HG03457 (cell line): ENCODE data around the gene CTRB2.
"Not testable (repeated sequence)": the region's sequence is repeated elsewhere in the genome, so short reads cannot be mapped to it uniquely, and the experiment has no call there.

ENCODE experiments used
- ATAC-seq: cut with Tn5 transposase; IDR thresholded peaks from one replicate; pipeline ENCODE4 v1.9.1; 2021; ENCODE audit warnings: moderate number of reproducible peaks; ENCODE audit not compliant: unreplicated experiment

The CTRB2 gene

DNA sequence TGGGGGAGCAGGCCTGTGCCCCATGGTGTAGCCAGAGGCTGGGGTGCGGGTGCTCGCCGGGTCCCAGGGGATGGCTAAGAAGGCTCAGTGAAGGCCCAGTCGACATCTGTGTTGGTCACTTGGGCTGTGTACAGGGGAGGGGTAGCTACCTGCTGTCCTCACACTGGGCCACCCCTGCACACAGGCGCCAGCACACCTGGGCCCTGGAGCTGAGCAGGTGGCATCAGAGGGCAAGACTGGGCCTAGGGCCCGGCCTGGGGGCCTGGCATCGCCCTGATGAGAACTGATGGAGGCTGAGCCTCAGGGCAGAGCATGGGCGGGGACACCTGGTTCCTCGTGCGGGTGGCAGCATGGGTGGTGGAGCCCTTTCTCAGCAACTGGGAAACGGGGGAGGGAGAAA, 870 bp upstream of the CTRB2 start:
- no peak for ATAC-seq

DNA sequence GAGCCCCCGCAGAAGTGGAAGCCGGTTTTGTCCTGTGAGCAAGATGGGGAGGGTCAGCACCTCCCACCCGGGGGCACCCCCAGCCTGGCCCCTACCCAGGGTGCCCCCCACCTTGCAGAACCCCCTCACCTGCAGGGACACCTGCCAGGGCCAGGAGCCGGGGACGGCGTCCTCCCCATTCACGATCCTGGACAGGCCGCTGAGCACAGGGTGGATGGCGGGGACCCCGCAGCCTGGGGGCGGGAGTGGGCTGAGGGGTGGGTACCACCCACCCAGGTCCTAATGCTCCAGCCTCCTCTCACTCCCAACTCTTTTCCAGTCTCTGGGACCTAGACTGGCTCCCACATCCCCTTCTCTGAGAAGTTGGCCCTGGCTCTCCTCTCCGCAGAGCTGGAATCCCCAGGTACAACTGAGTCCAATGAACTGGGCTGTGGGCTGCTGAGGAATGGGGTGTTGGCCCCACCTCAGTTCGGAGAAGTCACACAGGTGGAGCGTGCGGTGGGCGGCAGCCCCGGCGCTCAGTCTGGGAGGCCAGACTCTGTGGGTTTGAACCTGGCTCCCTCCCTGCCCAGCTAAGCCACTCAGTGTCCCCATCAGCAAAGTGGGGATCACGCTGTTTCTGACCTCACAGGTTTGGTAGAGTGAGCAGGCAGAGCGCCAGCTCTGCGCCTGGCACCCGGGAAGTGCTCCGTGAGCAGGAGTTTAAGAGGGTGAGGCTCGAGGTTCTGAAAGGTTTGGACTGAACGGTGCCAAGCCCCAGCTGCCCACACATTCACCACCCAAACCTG, 806 bp downstream of the CTRB2 start:
- not testable (repeated sequence) for ATAC-seq

DNA sequence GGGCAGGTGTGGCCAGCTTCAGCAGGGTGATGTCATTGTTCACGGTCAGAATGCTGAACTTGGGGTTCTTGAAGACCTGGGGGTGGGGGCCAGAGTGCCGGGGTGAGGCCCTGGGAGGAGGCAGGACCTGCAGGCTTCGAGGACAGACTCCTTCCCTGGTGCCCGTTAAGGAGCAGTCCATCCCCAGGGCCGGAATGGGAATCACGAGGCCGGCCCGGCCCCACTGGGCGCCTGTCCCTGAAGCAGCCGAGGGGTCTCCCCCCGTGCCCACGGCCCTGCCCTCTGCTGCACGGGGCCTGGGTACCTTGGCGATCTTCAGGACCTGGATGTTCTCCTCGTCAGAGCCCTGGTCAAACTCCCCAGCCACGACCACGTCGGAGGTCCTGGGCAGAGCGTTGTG, 1.5 kb downstream of the CTRB2 start:
- not testable (repeated sequence) for ATAC-seq

DNA sequence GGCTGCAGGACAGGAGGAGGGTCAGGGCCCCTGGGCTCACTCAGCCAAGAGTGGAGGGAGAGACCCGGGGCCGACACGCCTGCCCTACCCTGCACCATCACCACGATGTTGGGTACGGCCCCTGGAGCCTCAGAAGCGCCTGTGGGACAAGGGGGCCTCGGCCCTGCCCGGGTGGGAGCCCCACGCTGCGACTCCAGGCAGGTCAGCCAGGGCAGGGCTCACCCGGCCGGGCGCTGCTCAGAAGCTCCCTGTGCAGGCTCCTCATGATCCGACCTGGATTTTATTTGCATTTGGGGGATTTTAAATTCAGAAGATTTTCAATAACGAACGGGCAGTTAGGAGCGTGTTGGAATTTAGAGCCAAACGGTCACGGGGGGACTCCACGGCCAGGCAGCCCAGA, 2.1 kb downstream of the CTRB2 start:
- ATAC-seq, result not testable (repeated sequence)

DNA sequence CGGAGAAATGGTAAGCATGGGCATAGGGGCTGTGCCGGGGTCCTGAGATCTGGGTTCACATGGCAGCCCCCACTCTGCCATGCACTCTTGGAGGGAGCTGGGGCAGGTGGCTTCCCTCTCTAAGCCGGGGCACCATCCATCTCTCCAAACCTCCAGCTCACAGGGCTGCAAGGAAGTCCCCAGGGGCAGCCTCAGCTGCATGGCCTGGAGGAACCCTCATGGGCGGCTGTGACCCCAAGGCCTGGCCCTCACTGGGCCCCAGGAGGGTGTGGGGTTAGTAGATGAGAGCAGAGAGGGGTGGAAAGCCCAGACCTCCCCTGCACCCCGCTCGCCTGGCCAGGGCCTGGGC, 2.6 kb downstream of the CTRB2 start:
- ATAC-seq, result no peak

DNA sequence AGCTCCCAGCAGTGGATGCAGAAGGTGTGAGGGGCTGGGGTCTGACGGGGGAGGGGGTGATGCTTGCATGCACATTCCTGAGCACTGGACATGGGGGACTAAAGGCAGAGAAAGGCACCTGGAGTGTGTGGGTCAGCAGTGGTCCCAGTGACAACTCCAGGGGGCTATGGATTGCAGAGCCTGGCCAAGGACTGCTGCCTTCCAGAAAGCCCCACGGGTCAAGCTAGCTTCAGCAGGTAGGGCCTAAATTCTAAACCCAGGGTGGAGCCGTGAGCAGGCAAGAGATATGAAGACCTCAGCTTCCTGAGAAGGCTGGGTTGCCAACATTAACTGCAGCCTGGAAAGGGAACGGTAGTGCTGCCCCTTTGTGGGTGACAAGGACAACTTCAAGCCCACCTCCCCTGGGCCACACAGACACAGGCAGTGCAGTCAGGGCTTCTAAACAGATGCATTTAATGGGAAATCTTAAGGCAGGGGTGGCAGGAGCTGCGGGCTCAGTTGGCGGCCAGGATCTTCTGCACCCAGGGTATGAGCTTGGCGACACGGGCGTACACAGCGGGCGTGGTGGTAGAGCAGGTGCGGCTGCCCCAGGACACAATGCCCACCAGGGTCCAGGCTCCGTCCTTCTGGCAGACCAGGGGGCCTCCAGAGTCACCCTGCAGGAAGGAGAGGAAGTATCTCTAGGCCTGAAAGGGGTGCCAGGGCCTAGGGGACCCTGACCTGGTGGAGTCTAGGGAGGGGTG, 3.1 kb downstream of the CTRB2 start:
- ATAC-seq, result no peak

DNA sequence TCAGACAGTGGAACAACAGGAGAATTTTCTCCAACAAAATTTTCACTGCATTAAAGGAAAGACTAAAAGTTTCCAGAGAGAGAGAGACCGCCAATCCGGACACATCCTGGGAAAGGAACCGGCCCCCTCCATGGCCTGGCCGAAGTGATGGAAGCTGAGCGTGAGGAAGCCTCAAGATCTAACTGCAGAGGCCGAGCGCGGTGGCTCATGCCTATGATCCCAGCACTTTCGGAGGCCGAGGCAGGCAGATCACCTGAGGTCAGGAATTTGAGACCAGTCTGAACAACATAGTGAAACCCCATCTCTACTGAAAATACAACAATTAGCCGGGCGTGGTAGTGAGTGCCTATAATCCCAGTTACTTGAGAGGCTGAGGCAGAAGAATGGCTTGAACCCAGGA, 3.9 kb downstream of the CTRB2 start:
- ATAC-seq, result no peak

DNA sequence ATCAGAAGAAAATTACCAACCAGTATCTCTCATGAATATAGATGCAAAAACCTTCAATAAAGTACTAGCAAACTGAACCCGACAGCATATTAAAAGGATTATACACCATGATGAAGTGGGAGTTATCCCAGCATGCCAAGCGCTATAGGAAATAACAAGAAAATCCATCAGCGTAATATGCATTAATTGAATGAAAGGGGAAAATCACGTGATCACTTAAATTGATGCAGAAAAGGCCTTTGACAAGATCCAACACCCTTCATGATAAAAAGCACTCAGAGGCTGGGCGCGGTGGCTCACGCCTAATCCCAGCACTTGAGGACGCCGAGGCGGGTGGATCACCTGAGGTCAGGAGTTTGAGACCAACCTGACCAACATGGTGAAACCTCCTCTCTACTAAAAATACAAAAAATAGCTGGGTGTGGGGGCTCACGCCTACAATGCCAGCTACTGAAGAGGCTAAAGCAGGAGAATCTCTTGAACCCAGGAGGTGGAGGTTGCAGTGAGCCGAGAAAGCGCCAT, 4.8 kb downstream of the CTRB2 start:
- no peak for ATAC-seq

DNA sequence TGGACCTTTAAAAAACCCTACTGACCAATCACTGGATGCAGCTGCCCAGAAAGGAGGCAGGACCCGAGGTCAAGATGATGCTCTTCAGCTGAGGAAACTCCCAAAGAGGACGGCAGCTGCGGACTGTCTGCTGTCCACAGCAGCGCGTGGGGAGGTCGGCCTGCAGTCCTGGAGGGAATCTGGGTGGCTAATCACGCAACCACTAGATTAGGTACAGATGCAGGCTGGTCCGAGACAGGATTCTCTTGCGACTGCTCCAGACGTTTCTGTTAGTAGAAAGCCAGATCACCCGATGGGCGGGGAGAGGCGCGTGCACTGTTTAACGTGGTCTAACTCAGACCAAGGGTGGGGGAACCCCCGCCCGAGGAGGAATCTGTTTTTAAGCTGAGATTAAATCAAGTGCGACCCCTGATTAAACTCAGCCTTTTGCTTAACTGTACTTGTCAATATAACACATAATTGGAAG, 8.8 kb downstream of the CTRB2 start:
- ATAC-seq, result no peak

DNA sequence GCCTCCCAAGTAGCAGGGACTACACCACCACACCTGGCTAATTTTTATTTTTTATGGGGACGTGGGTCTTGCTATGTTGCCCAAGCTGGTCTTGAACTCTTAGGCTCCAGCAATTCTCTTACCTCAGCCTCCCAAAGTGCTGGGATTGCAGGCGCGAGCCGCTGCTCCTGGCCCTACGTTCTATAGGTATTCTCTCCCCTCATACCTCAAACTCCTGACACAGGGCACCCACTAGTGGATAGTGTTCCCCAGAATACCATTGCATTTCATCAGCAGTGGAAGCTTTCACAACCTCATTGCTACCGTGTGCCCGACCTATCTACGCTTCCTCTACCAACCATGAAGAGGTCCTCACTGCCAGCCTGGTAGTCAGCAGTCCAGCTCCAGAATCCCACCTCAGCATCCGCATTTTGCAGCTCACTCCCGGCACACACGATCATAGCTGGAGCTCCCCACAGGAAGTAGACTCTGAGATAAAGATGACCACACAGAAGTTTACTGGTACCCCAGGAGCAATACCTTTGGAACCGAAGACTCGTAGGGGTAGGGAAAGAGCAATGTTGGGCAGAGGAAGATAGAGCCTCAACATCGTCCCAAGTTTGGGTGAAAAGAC, 9.3 kb downstream of the CTRB2 start:
- no peak for ATAC-seq

DNA sequence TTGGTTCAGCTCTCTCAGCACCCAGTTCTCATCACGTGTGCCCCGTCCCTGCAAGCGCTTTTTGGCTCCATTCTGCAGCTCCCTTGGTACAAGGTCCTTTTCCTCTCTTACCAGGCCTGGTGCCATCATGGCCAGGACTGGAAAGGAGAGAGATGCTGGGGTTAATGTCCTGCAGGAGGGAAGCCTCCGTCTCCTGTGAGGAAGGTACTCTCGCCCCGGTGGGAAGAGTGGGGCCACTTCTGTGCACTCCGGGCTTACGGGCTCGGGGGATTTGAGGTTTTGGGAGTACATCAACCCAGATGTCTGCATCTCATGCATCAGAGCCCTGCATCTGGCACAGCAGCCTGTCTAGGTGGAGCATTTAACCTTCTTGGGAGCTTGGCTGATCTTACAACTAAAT, 10.1 kb downstream of the CTRB2 start:
- ATAC-seq, result no peak

DNA sequence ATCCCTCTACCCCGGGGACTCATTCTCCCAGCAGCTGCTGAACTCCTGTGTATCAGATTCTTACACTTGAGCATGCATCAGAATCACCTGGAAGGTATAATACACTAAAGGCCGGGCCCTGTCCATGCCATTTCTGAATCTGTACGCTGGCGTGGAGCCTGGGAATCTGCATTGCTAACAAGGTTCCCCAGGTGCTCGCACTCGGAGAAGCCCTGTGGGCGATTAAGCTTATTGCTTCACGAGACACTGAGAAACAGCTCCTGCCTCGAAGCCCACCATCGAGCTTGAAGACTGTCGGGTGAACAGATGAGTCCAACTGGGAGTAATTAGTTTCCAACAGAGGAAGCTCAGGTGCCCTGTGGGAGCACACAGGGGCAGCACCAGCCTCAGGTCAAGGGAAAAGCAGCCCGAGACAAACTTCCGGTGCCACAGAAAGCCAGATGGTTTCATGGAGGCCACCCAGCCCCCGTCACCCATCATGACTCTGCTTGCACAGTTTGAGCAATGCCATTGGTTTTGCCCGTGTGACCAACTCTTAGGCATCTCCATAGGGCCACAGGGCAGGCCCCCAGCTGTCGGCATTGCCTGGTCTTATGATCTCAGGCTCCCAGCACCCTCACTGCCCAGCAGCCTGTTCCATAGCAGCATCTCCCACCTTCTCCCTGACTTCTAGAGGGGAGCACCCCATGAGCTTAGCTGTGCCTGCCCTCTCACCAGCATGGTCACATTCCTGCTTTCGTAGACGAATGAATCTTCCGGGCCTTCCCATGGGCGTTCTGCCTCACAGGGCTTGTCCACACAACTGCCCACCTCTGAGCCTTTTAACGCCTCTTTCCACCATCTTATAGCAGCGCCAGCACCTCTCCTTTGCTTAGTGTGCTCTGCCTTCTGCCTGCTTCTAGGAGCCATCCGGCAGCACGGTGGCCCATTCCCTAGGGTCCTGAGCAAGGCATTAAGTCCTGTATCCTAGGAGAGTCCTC, 10.9 kb downstream of the CTRB2 start:
- ATAC-seq, result no peak

DNA sequence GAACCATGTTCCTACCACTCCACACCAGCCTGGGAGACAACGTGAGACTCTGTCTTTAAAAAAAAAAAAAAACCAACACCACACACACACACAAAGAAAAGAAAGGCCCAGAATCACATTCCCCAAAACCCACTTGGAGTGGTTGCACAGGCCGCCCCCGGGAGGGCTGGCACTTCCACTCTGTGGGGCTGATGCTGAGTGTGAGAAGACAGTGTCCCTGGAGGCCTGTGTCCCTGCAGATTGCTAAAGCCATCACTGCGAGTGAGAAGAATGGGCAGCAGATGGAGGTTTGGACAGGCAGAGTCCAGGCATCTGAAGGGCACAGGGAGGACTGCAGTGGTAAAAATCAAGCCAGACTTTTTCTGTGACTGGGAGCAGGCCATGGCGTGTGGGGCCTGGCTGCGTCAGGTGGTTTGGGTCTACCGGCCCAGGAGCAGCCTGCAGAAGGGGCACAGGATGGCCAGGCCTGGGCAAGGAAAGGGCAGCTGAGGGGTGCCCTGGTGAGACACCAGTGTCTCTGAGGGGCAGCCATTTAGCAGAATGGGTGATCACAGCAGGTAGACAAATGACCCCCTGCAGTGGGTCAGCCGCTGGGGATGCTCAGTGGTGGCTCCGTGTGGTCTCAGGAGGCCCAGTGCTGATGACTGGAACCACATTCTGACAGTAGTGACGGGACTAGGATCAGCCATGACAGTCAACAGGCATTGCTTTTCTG, 13.1 kb downstream of the CTRB2 start:
- ATAC-seq, result no peak

DNA sequence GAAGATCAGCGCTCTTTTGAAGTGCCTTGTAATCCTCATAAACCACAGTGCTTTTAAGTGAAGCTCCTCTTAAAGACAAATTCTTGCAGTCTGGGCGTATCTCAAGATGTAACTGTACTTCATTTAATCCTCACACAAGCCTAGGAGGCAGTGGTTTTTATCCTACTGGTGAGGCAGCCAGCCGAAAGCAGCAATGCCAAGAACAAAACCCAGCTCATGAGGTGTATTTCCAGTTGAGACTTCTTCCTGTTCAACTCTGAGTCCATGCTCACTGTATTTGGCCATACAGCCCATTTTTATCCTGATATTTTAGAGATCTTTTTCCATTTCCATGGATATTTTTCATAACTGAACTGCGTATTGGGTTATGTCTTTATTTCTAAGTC, 13.7 kb downstream of the CTRB2 start:
- no peak for ATAC-seq

DNA sequence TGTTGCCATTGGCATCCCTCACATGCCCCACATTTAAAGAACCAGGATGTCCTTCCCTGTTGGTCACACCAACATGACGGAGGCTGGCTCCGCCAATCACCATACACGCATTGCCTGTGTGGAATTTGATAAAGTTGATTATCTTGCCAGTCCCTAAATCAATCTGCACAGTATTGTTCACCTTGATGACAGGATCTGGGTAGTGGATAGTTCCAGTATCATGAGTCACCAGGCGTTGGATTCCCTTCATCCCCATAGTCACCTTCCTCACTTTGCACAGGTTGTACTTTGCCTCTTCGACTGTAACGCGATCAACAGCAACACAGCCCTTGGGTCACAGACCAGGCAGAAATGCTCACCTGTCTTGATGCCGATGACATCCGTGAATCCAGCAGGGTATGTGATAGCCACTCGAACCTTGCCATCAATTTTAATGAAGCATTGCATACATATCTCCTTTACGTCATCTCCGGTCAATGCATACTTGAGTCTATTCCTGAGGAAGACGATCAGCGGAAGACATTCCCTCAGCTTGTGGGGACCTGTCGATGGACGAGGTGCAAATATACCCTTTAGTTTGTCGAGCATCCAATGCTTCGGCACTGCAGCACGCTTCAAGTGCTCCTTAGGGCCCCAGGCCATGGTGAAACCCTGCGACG, 14.2 kb downstream of the CTRB2 start:
- ATAC-seq, result no peak

DNA sequence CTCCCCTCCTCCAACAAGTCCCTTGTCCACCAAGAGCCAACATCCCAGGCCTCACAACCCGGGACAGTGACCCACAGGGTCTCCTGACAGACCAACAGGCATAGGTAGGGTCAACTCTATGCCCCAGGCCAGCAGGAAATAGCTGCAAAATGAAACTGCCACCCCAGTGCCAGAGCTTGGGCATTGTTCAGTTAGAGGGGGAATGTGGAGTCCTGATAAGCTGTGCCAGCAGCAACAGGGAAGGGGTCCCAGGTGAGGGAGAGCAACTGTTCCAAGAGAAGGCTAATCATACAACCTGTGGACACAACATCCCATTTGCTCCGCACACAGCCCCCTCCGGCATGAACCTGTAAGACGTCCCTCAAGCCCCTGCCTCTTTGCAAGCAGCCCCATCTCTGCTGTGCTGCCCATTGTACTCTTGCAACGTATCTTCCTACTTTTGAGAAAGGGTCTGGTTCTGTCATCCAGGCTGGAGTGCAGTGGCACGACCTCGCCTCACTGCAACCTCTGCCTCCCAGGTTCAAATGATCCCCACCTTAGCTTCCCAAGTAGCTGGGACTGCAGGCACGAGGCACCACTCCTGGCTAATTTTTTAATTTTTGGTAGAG, 17.2 kb downstream of the CTRB2 start:
- no peak for ATAC-seq

DNA sequence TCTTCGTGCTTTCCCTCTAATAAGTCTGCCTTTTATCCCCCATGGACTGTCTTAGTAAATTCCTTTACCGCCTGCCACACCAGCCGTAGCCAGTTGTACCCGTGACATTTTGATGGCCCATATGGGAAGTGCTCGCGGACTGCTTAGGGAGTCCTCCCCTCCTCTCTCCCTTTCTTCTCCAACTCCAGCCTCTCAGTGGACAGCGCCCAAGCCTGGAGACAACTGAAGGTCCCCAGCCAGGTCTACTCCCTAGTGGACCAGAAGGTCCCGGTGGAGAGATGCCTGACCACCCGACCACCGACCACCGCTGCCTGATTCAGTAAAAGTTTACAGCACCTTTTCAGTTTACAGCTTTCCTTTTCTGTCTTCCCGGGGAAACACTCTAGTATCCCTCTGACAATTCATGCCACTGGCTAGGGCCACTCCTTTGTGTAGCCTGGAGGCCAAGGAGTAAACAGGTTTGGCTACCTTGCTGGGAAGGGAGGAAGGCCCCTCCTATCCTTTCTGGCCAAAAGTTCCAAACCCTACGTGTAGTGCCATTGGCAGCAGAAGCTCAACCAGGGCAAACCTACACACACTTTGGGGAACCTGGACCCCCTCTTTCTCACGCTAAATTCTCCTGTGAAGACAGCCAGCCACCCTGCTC, 18.0 kb downstream of the CTRB2 start:
- no peak for ATAC-seq

DNA sequence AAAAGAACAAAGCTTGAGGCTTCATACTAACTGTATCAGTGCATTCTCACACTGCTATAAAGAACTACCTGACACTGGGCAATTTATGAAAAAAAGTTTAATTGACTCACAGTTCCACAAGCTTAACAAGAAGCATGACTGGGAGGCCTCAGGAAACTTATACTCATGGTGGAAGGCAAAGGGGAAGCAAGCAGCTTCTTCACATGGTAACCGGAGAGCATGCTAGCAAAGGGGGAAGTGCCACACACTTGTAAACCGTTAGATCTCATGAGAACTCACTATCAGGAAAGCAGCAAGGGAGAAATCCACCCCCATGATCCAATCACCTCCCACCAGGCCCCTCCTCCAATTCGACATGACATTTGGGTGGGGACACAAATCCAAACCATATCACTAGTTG, 25.3 kb downstream of the CTRB2 start:
- ATAC-seq, result no peak

DNA sequence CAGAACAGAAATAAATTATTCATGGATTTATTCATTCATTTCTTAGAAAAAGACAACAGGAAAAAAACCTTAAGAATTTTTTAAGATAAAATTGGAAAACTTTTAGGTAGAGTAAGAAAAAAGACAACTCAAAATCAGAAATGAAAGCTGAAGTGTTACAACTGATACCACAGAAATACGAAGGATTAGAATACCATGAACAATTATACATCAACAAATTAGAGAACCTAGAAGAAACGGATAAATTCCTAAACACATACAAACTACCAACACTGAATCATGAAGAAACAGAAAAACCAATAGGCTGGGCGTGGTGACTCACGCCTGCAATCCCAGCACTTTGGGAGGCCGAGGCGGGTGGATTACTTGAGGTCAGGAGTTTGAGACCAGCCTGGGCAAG, 27.8 kb downstream of the CTRB2 start:
- no peak for ATAC-seq
